NT2/D1 (cell line): Measurements from ENCODE around the gene TBC1D22A.

Experiments
- SUZ12 ChIP-seq: IDR thresholded peaks from 2 replicates; pipeline ENCODE4 v1.6.1; 2011; ENCODE audit not compliant: insufficient read length, insufficient read depth; ENCODE audit errors: extremely low read depth
- YY1 ChIP-seq: IDR thresholded peaks from 2 replicates; pipeline ENCODE4 v1.6.1; 2011; ENCODE audit not compliant: insufficient read length, insufficient read depth
- ZNF274 ChIP-seq: IDR thresholded peaks from 2 replicates; pipeline ENCODE4 v1.6.1; 2011; ENCODE audit warnings: mild to moderate bottlenecking, low read depth, low read length

GRCh38 chr22:46725096-46725495 is 37.4 kb upstream of the TBC1D22A start:
- TF ChIP-seq SUZ12 (no peak), YY1 (no peak), ZNF274 (no peak)
